ENCODE data around the gene FADD. TPM values are rescaled to one million over a fixed set of nuclear protein-coding genes. Genes with fewer than 3 reads are reported as not detected.

The FADD gene
- total and polyA plus RNA-seq, 2 donors (not counting 3 experiments of a cell fraction or from before 2014, with no cell fraction given): 35.4 to 45.1 TPM

- Histone ChIP-seq H3K27me3 (ENCODE audit: control insufficient read depth in 2 of 2, insufficient read depth in 2 of 2, low read length in 2 of 2) (no peaks in the 10 kb centered on the region), H2AFZ (ENCODE audit: low read depth, low read length) (no peak overlapping the region), H3K79me2 (ENCODE audit: control insufficient read depth, insufficient read depth, low read length) (no peaks in the 10 kb centered on the region), H3K9ac (replicated peaks; ENCODE audit: extremely low read depth, insufficient read depth, low read length) (no peak overlapping the region), H3K27ac (ENCODE audit: insufficient read depth, low read depth, low read length) (no peak overlapping the region), H3K36me3 (ENCODE audit: control insufficient read depth in 2 of 2, extremely low read depth in 1 of 2, insufficient read depth in 2 of 2, low read length in 2 of 2) (no peaks in the 10 kb centered on the region), H3K9me3 (replicated peaks; ENCODE audit: control insufficient read depth, insufficient read depth, low read length) (no peaks in the 10 kb centered on the region), H3K9me1 (replicated peaks; ENCODE audit: control insufficient read depth, extremely low read depth, insufficient read depth, low read length) (no peaks in the 10 kb centered on the region), H4K20me1 (replicated peaks; ENCODE audit: control insufficient read depth, extremely low read depth, insufficient read depth, low read length) (no peaks in the 10 kb centered on the region), H3K4me2 (ENCODE audit: insufficient read depth, low read length) (no peak overlapping the region), H3K4me3 (replicated peaks in 1 of 3; ENCODE audit: insufficient read depth in 1 of 3, low read depth in 1 of 3, low read length in 3 of 3) (no peak overlapping the region), H3K4me1 (ENCODE audit: control insufficient read depth, extremely low read depth, insufficient read depth, low read length) (no peaks in the 10 kb centered on the region)
- TF ChIP-seq EZH2 (IDR thresholded peaks at IDR 0.05; ENCODE audit: borderline replicate concordance, low read depth, low read length, severe bottlenecking): no peak
- TF ChIP-seq MAX (IDR thresholded peaks at IDR 0.05; ENCODE audit: insufficient read depth, insufficient read length): peak; percentile 23
- dilution Hi-C loops (cut with MboI; ENCODE audit: extremely low pct_ligation_motif_present, low sequenced_read_pairs) (loop anchor here (25.0 kb wide), 1 partner anchor 277 kb away; no protein-coding TSS in a partner anchor), intact Hi-C loops (cut with micrococcal nuclease) (loop anchor here (10.0 kb wide), 1 partner anchor 475 kb away; no protein-coding TSS in a partner anchor)
- DNase-seq (ENCODE audit: low read depth, low spot score): no peak
- no peak for FAIRE-seq
- ChIA-PET CTCF (no interaction called here), POLR2A (no interaction called here)
- no TSS peak for BruUV-seq (replicated peaks)
These were observed 13.5 kb upstream of the FADD start for GRCh38 chr11:70189622-70190021.

- Histone ChIP-seq H3K4me1 (ENCODE audit: control insufficient read depth, extremely low read depth, insufficient read depth, low read length) (no peaks in the 10 kb centered on the region), H3K79me2 (ENCODE audit: control insufficient read depth, insufficient read depth, low read length) (no peaks in the 10 kb centered on the region), H3K4me2 (ENCODE audit: insufficient read depth, low read length) (no peak overlapping the region), H2AFZ (ENCODE audit: low read depth, low read length) (no peak overlapping the region), H3K27me3 (ENCODE audit: control insufficient read depth in 2 of 2, insufficient read depth in 2 of 2, low read length in 2 of 2) (no peaks in the 10 kb centered on the region), H3K36me3 (ENCODE audit: control insufficient read depth in 2 of 2, extremely low read depth in 1 of 2, insufficient read depth in 2 of 2, low read length in 2 of 2) (no peaks in the 10 kb centered on the region), H3K9ac (replicated peaks; ENCODE audit: extremely low read depth, insufficient read depth, low read length) (no peak overlapping the region), H3K4me3 (replicated peaks in 1 of 3; ENCODE audit: insufficient read depth in 1 of 3, low read depth in 1 of 3, low read length in 3 of 3) (no peak overlapping the region), H3K9me1 (replicated peaks; ENCODE audit: control insufficient read depth, extremely low read depth, insufficient read depth, low read length) (no peaks in the 10 kb centered on the region), H4K20me1 (replicated peaks; ENCODE audit: control insufficient read depth, extremely low read depth, insufficient read depth, low read length) (no peaks in the 10 kb centered on the region), H3K9me3 (replicated peaks; ENCODE audit: control insufficient read depth, insufficient read depth, low read length) (no peaks in the 10 kb centered on the region), H3K27ac (ENCODE audit: insufficient read depth, low read depth, low read length) (no peak overlapping the region)
- FAIRE-seq: peak; percentile 70
- BruUV-seq (replicated peaks): no TSS peak
- dilution Hi-C loops (cut with MboI; ENCODE audit: extremely low pct_ligation_motif_present, low sequenced_read_pairs): loop anchor here (25.0 kb wide), 1 partner anchor 279 kb away; no protein-coding TSS in a partner anchor
- POLR2A ChIA-PET: no interaction called here
- CTCF ChIA-PET: interaction anchor here (0.5 to 2.9 kb wide), 28 partner anchors 8 to 500 kb away, joined by 3 to 53 read pairs (median 4); partner anchors contain the start of gene FADD
- intact Hi-C loops (cut with micrococcal nuclease): loop anchor here (1.0 to 10.0 kb wide), 3 partner anchors 241 to 477 kb away; no protein-coding TSS in a partner anchor
- DNase-seq (ENCODE audit: low read depth, low spot score): peak; percentile 54
- TF ChIP-seq CTCF (IDR thresholded peaks at IDR 0.05; ENCODE audit: extremely low read depth in 1 of 2, insufficient read depth in 1 of 2, low read depth in 1 of 2, low read length in 2 of 2) (peak; percentile 84 to 98), MAX (IDR thresholded peaks at IDR 0.05; ENCODE audit: insufficient read depth, insufficient read length) (no peak)
These were observed 11.5 kb upstream of the FADD start for GRCh38 chr11:70191495-70192140.

Measured in endothelial cell of umbilical vein (primary cell).